H9 (cell line): ENCODE data around the gene LIN7A. TPM values are rescaled to one million over a fixed set of nuclear protein-coding genes. Genes with fewer than 3 reads are reported as not detected.
A peak's percentile ranks its signal among the peaks of the same experiment; 100 is the strongest.

Experiments
- DNase-seq: peaks from one replicate; pipeline ENCODE4 v3.0.0-alpha.2; 2017
- H2AFZ ChIP-seq: one replicate; pipeline ENCODE4 v1.6.1; 2013; ENCODE audit warnings: mild to moderate bottlenecking, low read length, control low read depth, moderate library complexity
- H2AK5ac ChIP-seq: 2 replicates; pipeline ENCODE4 v1.6.1; 2013; ENCODE audit warnings: low read length, control low read depth, mixed read lengths; ENCODE audit not compliant: insufficient read length
- H2BK120ac ChIP-seq: one replicate; pipeline ENCODE4 v1.6.1; 2013; ENCODE audit warnings: low read depth, mild to moderate bottlenecking, low read length, control low read depth, inconsistent platforms; ENCODE audit not compliant: poor library complexity, severe bottlenecking
- H2BK12ac ChIP-seq: 2 replicates; pipeline ENCODE4 v1.6.1; 2013; ENCODE audit warnings: low read length, control low read depth, mixed read lengths, low read depth; ENCODE audit not compliant: insufficient read length
- H2BK15ac ChIP-seq: 2 replicates; pipeline ENCODE4 v1.6.1; 2013; ENCODE audit warnings: low read depth, low read length, control low read depth
- H2BK20ac ChIP-seq: one replicate; pipeline ENCODE4 v1.6.1; 2013; ENCODE audit warnings: low read depth, mild to moderate bottlenecking, low read length, control low read depth, inconsistent platforms; ENCODE audit not compliant: poor library complexity, severe bottlenecking
- H2BK5ac ChIP-seq: 2 replicates; pipeline ENCODE4 v1.6.1; 2013; ENCODE audit warnings: low read length, control low read depth, mixed read lengths; ENCODE audit not compliant: insufficient read length
- H3K14ac ChIP-seq: 2 replicates; pipeline ENCODE4 v1.6.1; 2013; ENCODE audit warnings: low read length, control low read depth; ENCODE audit not compliant: insufficient read depth
- H3K18ac ChIP-seq: 2 replicates; pipeline ENCODE4 v1.6.1; 2013; ENCODE audit warnings: low read depth, mild to moderate bottlenecking, mixed read lengths, low read length, control low read depth; ENCODE audit not compliant: insufficient read length
- H3K23ac ChIP-seq: 2 replicates; pipeline ENCODE4 v1.6.1; 2013; ENCODE audit warnings: low read length, control low read depth, mixed read lengths, low read depth; ENCODE audit not compliant: insufficient read length
- H3K23me2 ChIP-seq: 2 replicates; pipeline ENCODE4 v1.6.1; 2013; ENCODE audit warnings: low read depth, mild to moderate bottlenecking, mixed read lengths, low read length, control low read depth; ENCODE audit not compliant: insufficient read length, poor library complexity, severe bottlenecking
- H3K27ac ChIP-seq: 2 replicates; pipeline ENCODE4 v1.5.1; 2013; ENCODE audit warnings: low read length, control low read depth, mixed read lengths, low read depth; ENCODE audit not compliant: insufficient read length
- H3K27me3 ChIP-seq: 2 replicates; pipeline ENCODE4 v1.6.1; 2013; ENCODE audit warnings: low read length, control low read depth, inconsistent platforms; ENCODE audit not compliant: insufficient read depth
- H3K4ac ChIP-seq: 2 replicates; pipeline ENCODE4 v1.6.1; 2013; ENCODE audit warnings: low read depth, mild to moderate bottlenecking, control low read depth, inconsistent platforms, low read length, moderate library complexity
- H3K4me1 ChIP-seq: 2 replicates; pipeline ENCODE4 v1.6.1; 2013; ENCODE audit warnings: low read length, control low read depth, inconsistent platforms; ENCODE audit not compliant: insufficient read depth
- H3K4me2 ChIP-seq: 2 replicates; pipeline ENCODE4 v1.6.1; 2013; ENCODE audit warnings: low read length, control low read depth, mixed read lengths; ENCODE audit not compliant: insufficient read length, insufficient read depth
- H3K56ac ChIP-seq: 2 replicates; pipeline ENCODE4 v1.6.1; 2013; ENCODE audit warnings: low read depth, mild to moderate bottlenecking, mixed read lengths, low read length, control low read depth; ENCODE audit not compliant: insufficient read length
- H3K79me1 ChIP-seq: 2 replicates; pipeline ENCODE4 v1.6.1; 2013; ENCODE audit warnings: low read depth, mild to moderate bottlenecking, moderate library complexity, low read length, control low read depth, inconsistent platforms; ENCODE audit not compliant: insufficient read depth, poor library complexity, severe bottlenecking
- H3K79me2 ChIP-seq: 2 replicates; pipeline ENCODE4 v1.6.1; 2013; ENCODE audit warnings: low read length, control low read depth, inconsistent platforms; ENCODE audit not compliant: insufficient read depth
- H3K9ac ChIP-seq: 2 replicates; pipeline ENCODE4 v1.6.1; 2013; ENCODE audit warnings: low read length, control low read depth, mixed read lengths; ENCODE audit not compliant: insufficient read length; ENCODE audit errors: extremely low read depth
- H3K9me3 ChIP-seq: one replicate; pipeline ENCODE4 v1.6.1; 2013; ENCODE audit warnings: low read depth, low read length, inconsistent platforms; ENCODE audit not compliant: control insufficient read depth
- H3T11ph ChIP-seq: one replicate; pipeline ENCODE4 v1.6.1; 2013; ENCODE audit warnings: mild to moderate bottlenecking, low read length, control low read depth, inconsistent platforms
- H4K20me1 ChIP-seq: one replicate; pipeline ENCODE4 v1.6.1; 2013; ENCODE audit not compliant: control insufficient read depth, insufficient read length, insufficient read depth
- H4K5ac ChIP-seq: 2 replicates; pipeline ENCODE4 v1.6.1; 2013; ENCODE audit warnings: low read depth, mild to moderate bottlenecking, mixed read lengths, low read length, control low read depth; ENCODE audit not compliant: insufficient read length
- H4K8ac ChIP-seq: replicated peaks from 2 replicates; pipeline ENCODE4 v1.6.1; 2013; ENCODE audit warnings: low read length, control low read depth, mixed read lengths, low read depth; ENCODE audit not compliant: insufficient read length
- H4K91ac ChIP-seq: 2 replicates; pipeline ENCODE4 v1.6.1; 2013; ENCODE audit warnings: low read depth, mild to moderate bottlenecking, moderate library complexity, mixed read lengths, low read length, control low read depth; ENCODE audit not compliant: insufficient read length
- H3K27ac Mint-ChIP-seq, 3 experiments: 2 replicates in 2 of 3; 3 replicates in 1 of 3; pipeline ENCODE4 v1.8.0; 2020 to 2021; ENCODE audit warnings: mixed read lengths in 3 of 3, mild to moderate bottlenecking in 1 of 3, moderate library complexity in 1 of 3
- H3K27me3 Mint-ChIP-seq: 2 replicates; pipeline ENCODE4 v1.8.0; 2021; ENCODE audit warnings: low read depth, mild to moderate bottlenecking, moderate library complexity, mixed read lengths
- H3K36me3 Mint-ChIP-seq, 3 experiments: 2 replicates in 2 of 3; 3 replicates in 1 of 3; pipeline ENCODE4 v1.8.0; 2020 to 2021; ENCODE audit warnings: low read depth in 3 of 3, mixed read lengths in 3 of 3; ENCODE audit not compliant: insufficient read depth in 1 of 3
- H3K4me1 Mint-ChIP-seq, 2 experiments: 2 replicates each; pipeline ENCODE4 v1.8.0; 2020; ENCODE audit warnings: mixed read lengths in 2 of 2
- H3K4me3 Mint-ChIP-seq, 2 experiments: 2 replicates in 1 of 2; 3 replicates in 1 of 2; pipeline ENCODE4 v1.8.0; 2020 to 2021; ENCODE audit warnings: mild to moderate bottlenecking in 2 of 2, mixed read lengths in 2 of 2, moderate library complexity in 1 of 2
- H3K9me3 Mint-ChIP-seq, 2 experiments: 2 replicates in 1 of 2; 3 replicates in 1 of 2; pipeline ENCODE4 v1.8.0; 2020; ENCODE audit warnings: mild to moderate bottlenecking in 2 of 2, mixed read lengths in 2 of 2, moderate library complexity in 1 of 2
- CTCF ChIP-seq: fragments of 200-600 bp; sonication (generic); conservative IDR thresholded peaks from 3 replicates; pipeline ENCODE4 v1.8.0; 2021; ENCODE audit warnings: antibody characterized with exemption, mild to moderate bottlenecking
- WGBS: extraction: QIAGEN DNeasy Blood & Tissue Kit; methylation state at CpG from one replicate; pipeline ENCODE4 v1.1.7; 2013; ENCODE audit warnings: missing lambda C conversion rate, low lambda C conversion rate, mixed read lengths; ENCODE audit not compliant: insufficient read length; ENCODE audit errors: extremely low coverage; 5-methylcytosine and 5-hydroxymethylcytosine counted together
- long read RNA-seq: library from polyadenylated mRNA; unstranded; transcript quantifications from one replicate; pipeline ENCODE4 v2.0.0, GENCODE V29; 2020
- total RNA-seq: library from RNA; stranded (reverse); gene quantifications from 2 replicates; pipeline ENCODE4 v1.2.1, GENCODE V29; 2021

The LIN7A gene
- 18.3 and 18.4 TPM in 2 replicates for total RNA-seq
- long read RNA-seq, full-length matches to known transcripts: 31 of 43 reads
- long read RNA-seq, partial matches to known transcripts: 10 of 43 reads
- long read RNA-seq, other reads (novel, unspliced or antisense): 2 of 43 reads

- no peak within 1 kb of the TSS for H3K27ac ChIP-seq
- H3K79me2 ChIP-seq: no peaks in the 10 kb centered on the region
- H3K56ac ChIP-seq: no peak within 1 kb of the TSS
- no peak within 1 kb of the TSS for H2AK5ac ChIP-seq
- H2BK15ac ChIP-seq: no peak within 1 kb of the TSS
- H2BK120ac ChIP-seq: no peak within 1 kb of the TSS
- H2BK5ac ChIP-seq: no peak within 1 kb of the TSS
- no peak within 1 kb of the TSS for H3K23ac ChIP-seq
- Mint-ChIP-seq H3K27me3 (peaks cover 9% of the 10 kb centered on the region), H3K27ac (no peak within 1 kb of the TSS; a peak in 2 of 7 replicates), H3K4me3 (peak within 1 kb of the TSS; percentile 89 to 95), H3K9me3 (no peaks in the 10 kb centered on the region), H3K4me1 (peaks cover 39 to 41% of the 10 kb centered on the region in 2 experiments), H3K36me3 (no peaks in the 10 kb centered on the region; a peak in 1 of 7 replicates)
- H3K14ac ChIP-seq: peak within 1 kb of the TSS; percentile 66
- no peak within 1 kb of the TSS for H4K91ac ChIP-seq
- H4K8ac ChIP-seq: no peak within 1 kb of the TSS
- H3K27me3 ChIP-seq: no peaks in the 10 kb centered on the region
- no peak within 1 kb of the TSS for H2BK12ac ChIP-seq
- no peak within 1 kb of the TSS for H3K4ac ChIP-seq
- no peaks in the 10 kb centered on the region for H3K9me3 ChIP-seq
- H4K20me1 ChIP-seq: no peaks in the 10 kb centered on the region
- H3K4me2 ChIP-seq: peak within 1 kb of the TSS; percentile 69
- peak within 1 kb of the TSS; percentile 23 for H3K18ac ChIP-seq
- peaks cover 3% of the 10 kb centered on the region; the same call in 1 of the 2 replicates for H3K4me1 ChIP-seq
- peak; percentile 69 for DNase-seq
- no CpG with 5 or more reads among the region's 47 CpGs for WGBS
- H3K9ac ChIP-seq: peak within 1 kb of the TSS; percentile 54
- peaks cover 4% of the 10 kb centered on the region for H3K23me2 ChIP-seq
- H3T11ph ChIP-seq: no peak within 1 kb of the TSS
- no peak within 1 kb of the TSS for H4K5ac ChIP-seq
- no peaks in the 10 kb centered on the region for H3K79me1 ChIP-seq
- peak within 1 kb of the TSS; percentile 74 for H2AFZ ChIP-seq
- no peak within 1 kb of the TSS for H2BK20ac ChIP-seq
- no peak for TF ChIP-seq CTCF
These were observed at the start of gene LIN7A for GRCh38 chr12:80937391-80938238. LIN7A (minus strand) TSS chr12:80937934; CDS start chr12:80937722, 212 bp downstream.
